DOHH2 (cell line): ENCODE data around the gene ATP5F1D.
A peak's percentile ranks its signal among the peaks of the same experiment; 100 is the strongest.

Source experiments
- H3F3A ChIP-seq: fragments of 200-600 bp; sonication (generic), shearing (Covaris generic); 2 replicates; pipeline ENCODE4 v1.6.0; 2016; ENCODE audit warnings: antibody characterized with exemption, mild to moderate bottlenecking; ENCODE audit not compliant: control insufficient read depth, insufficient read depth
- H3K27ac ChIP-seq: fragments of 200-600 bp; sonication (generic); 2 replicates; pipeline ENCODE4 v1.5.1; 2014; ENCODE audit warnings: low read depth, mild to moderate bottlenecking, low read length, moderate library complexity
- H3K27me3 ChIP-seq: fragments of 200-600 bp; sonication (generic); 2 replicates; pipeline ENCODE4 v1.6.1; 2014; ENCODE audit warnings: mild to moderate bottlenecking, low read length, mixed read lengths; ENCODE audit not compliant: control insufficient read depth
- H3K36me3 ChIP-seq: fragments of 200-600 bp; sonication (generic); 2 replicates; pipeline ENCODE4 v1.6.1; 2014; ENCODE audit warnings: mild to moderate bottlenecking, low read length, moderate library complexity, mixed read lengths; ENCODE audit not compliant: control insufficient read depth
- H3K4me1 ChIP-seq: fragments of 200-600 bp; sonication (generic); 2 replicates; pipeline ENCODE4 v1.6.1; 2014; ENCODE audit warnings: mild to moderate bottlenecking, low read length, mixed read lengths; ENCODE audit not compliant: control insufficient read depth
- H3K4me2 ChIP-seq: fragments of 200-600 bp; sonication (generic); 2 replicates; pipeline ENCODE4 v1.6.0; 2014; ENCODE audit warnings: mild to moderate bottlenecking, low read length, moderate library complexity
- H3K4me3 ChIP-seq: fragments of 200-600 bp; sonication (generic); 2 replicates; pipeline ENCODE4 v1.5.1; 2014; ENCODE audit warnings: mild to moderate bottlenecking, low read length, mixed read lengths
- H3K79me2 ChIP-seq: fragments of 200-600 bp; sonication (generic); 2 replicates; pipeline ENCODE4 v1.6.1; 2014; ENCODE audit warnings: mild to moderate bottlenecking, low read length, mixed read lengths; ENCODE audit not compliant: control insufficient read depth
- H3K9me2 ChIP-seq: fragments of 200-600 bp; sonication (generic); replicated peaks from 2 replicates; pipeline ENCODE4 v1.6.1; 2014; ENCODE audit warnings: mild to moderate bottlenecking, low read length, mixed read lengths; ENCODE audit not compliant: control insufficient read depth
- H3K9me3 ChIP-seq: fragments of 200-600 bp; sonication (generic); 2 replicates; pipeline ENCODE4 v1.6.1; 2014; ENCODE audit warnings: antibody characterized with exemption, low read length, mixed read lengths; ENCODE audit not compliant: control insufficient read depth, insufficient read depth
- H4K20me1 ChIP-seq: fragments of 200-600 bp; sonication (generic); 2 replicates; pipeline ENCODE4 v1.6.0; 2014; ENCODE audit warnings: low read depth, mild to moderate bottlenecking, antibody characterized with exemption, low read length, moderate library complexity; ENCODE audit not compliant: control insufficient read depth, insufficient read depth
- CTCF ChIP-seq: fragments of 200-600 bp; sonication (generic); IDR thresholded peaks from one replicate; pipeline ENCODE4 v1.5.1; 2014; ENCODE audit warnings: antibody characterized with exemption, mild to moderate bottlenecking, low read depth, low read length; ENCODE audit not compliant: poor library complexity, severe bottlenecking
- EZH2phosphoT487 ChIP-seq: fragments of 200-600 bp; sonication (generic); IDR thresholded peaks from 2 replicates; pipeline ENCODE4 v1.6.1; 2017; ENCODE audit warnings: borderline replicate concordance, mild to moderate bottlenecking, antibody characterized with exemption, low read length, moderate library complexity, mixed read lengths

ATP5F1D gene

GRCh38 chr19:1275260-1275975, 33.9 kb downstream of the ATP5F1D start, which contains the start of gene FAM174C:
TSS of gene FAM174C (plus strand) at chr19:1275530. CDS start at chr19:1275550, 20 bp downstream.
- Histone ChIP-seq H3K27ac (peak within 1 kb of the TSS; percentile 73), H3K4me2 (peak within 1 kb of the TSS; percentile 96), H3K36me3 (peaks cover 93% of the 10 kb centered on the region), H3F3A (peaks cover 42% of the 10 kb centered on the region), H3K79me2 (peaks cover 58% of the 10 kb centered on the region), H3K4me3 (peak within 1 kb of the TSS; percentile 76), H3K9me3 (no peaks in the 10 kb centered on the region), H3K9me2 (no peaks in the 10 kb centered on the region), H3K4me1 (peaks cover 52% of the 10 kb centered on the region), H4K20me1 (peaks cover 16% of the 10 kb centered on the region), H3K27me3 (no peaks in the 10 kb centered on the region)
- TF ChIP-seq EZH2phosphoT487: no peak
- no peak for TF ChIP-seq CTCF

- peaks cover 89% of the 10 kb centered on the region for H3K36me3 ChIP-seq
- H3K27ac ChIP-seq: peak overlapping the region; percentile 73
- H3K9me3 ChIP-seq: no peaks in the 10 kb centered on the region
- no peaks in the 10 kb centered on the region for H3K27me3 ChIP-seq
- peak overlapping the region; percentile 76 for H3K4me3 ChIP-seq
- no peaks in the 10 kb centered on the region for H3K9me2 ChIP-seq
- TF ChIP-seq CTCF: no peak
- TF ChIP-seq EZH2phosphoT487: no peak
- H3F3A ChIP-seq: peaks cover 35% of the 10 kb centered on the region
- peaks cover 45% of the 10 kb centered on the region for H3K4me1 ChIP-seq
- H4K20me1 ChIP-seq: peaks cover 9% of the 10 kb centered on the region
- H3K4me2 ChIP-seq: peak overlapping the region; percentile 96
- peaks cover 51% of the 10 kb centered on the region for H3K79me2 ChIP-seq
Measured at GRCh38 chr19:1275976-1276627, 34.6 kb downstream of the ATP5F1D start.

- peaks cover 84% of the 10 kb centered on the region for H3K36me3 ChIP-seq
- peak overlapping the region; percentile 96 for H3K4me2 ChIP-seq
- H3F3A ChIP-seq: peaks cover 30% of the 10 kb centered on the region
- H3K4me1 ChIP-seq: peaks cover 40% of the 10 kb centered on the region
- H3K27ac ChIP-seq: peak overlapping the region; percentile 73
- H4K20me1 ChIP-seq: peaks cover 5% of the 10 kb centered on the region
- TF ChIP-seq EZH2phosphoT487 (no peak), CTCF (no peak)
- no peaks in the 10 kb centered on the region for H3K9me2 ChIP-seq
- H3K4me3 ChIP-seq: peak overlapping the region; percentile 76
- peaks cover 46% of the 10 kb centered on the region for H3K79me2 ChIP-seq
- H3K9me3 ChIP-seq: no peaks in the 10 kb centered on the region
- H3K27me3 ChIP-seq: no peaks in the 10 kb centered on the region
Measured at GRCh38 chr19:1276628-1277022, 35.1 kb downstream of the ATP5F1D start.
